ENCODE results near the gene MPL. TPM values are rescaled to one million over a fixed set of nuclear protein-coding genes. Genes with fewer than 3 reads are reported as not detected.

The MPL gene
- total RNA-seq, 1 donor from 2014 or later, result not detected

DNA sequence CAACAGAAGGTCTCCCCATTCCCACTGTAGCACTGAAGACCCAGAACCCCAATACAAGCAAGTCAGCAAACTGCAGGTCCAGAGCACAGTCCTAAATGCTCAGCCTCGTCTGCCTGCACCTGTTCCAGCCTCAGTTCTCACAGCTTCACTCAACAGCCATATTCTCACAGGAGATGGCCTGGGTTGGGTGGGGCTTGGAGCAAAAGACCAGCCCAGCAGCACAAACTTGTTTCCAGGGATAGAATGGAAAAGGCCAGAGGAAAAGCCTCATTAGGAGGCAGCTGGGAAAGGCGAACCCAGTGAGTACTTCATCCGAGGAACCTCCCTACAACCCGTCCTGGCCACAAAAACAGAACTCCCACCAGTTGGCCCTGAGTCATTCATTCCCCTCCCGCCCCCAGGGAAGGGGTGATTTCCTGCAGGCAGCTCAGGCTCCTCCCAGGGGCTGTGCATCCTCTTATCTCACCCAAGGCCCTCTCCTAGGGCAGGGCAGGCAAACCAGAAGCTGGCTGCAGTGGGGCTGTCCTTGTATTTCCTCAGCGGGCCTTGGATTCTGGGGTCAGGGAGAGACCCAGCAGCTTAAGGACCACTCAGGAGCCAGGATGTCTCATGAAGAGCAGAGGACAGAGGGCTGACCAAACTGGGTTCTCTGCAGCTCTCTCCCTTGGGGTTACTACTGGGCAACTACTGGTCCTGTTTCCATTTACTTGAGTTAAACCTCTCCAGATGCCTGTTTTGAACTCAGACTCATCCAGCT is 7.4 kb upstream of the MPL start:
- Histone ChIP-seq H3K27ac (no peak overlapping the region), H3K9me3 (peaks cover 0 to 10% of the 10 kb centered on the region in 2 donors), H3K36me3 (no peaks in the 10 kb centered on the region), H3K4me3 (no peak overlapping the region), H3K27me3 (no peaks in the 10 kb centered on the region), H3K4me1 (no peaks in the 10 kb centered on the region)
- TF ChIP-seq, protein P1, sequence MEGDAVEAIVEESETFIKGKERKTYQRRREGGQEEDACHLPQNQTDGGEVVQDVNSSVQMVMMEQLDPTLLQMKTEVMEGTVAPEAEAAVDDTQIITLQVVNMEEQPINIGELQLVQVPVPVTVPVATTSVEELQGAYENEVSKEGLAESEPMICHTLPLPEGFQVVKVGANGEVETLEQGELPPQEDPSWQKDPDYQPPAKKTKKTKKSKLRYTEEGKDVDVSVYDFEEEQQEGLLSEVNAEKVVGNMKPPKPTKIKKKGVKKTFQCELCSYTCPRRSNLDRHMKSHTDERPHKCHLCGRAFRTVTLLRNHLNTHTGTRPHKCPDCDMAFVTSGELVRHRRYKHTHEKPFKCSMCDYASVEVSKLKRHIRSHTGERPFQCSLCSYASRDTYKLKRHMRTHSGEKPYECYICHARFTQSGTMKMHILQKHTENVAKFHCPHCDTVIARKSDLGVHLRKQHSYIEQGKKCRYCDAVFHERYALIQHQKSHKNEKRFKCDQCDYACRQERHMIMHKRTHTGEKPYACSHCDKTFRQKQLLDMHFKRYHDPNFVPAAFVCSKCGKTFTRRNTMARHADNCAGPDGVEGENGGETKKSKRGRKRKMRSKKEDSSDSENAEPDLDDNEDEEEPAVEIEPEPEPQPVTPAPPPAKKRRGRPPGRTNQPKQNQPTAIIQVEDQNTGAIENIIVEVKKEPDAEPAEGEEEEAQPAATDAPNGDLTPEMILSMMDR (IDR thresholded peaks at IDR 0.05), result no peak
- intact Hi-C loops (cut with DNase I), result no loop called here
- DNase-seq (ENCODE audit: low spot score in 2 of 2), result peak; percentile 25 to 70

DNA sequence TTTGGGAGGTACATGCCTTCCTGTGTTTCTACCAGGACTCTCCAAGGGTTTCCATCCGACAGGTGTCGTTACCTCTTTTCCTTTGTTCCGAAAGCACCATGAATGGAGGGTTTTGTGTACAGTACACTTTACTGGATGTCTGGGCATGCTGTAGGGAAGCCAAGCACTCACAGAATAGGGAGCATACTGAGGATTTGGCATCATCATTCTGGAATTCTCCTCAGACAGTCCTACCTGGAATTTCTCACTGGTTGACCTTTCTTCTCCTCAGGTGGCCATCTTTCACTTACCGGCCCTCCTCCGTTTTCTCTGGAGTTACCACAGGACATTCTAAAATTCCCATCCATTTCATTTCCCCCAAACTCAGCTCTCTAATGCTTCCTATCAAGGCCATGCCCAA is 5.9 kb upstream of the MPL start:
- no peak overlapping the region for H3K27ac ChIP-seq
- H3K36me3 ChIP-seq, result no peaks in the 10 kb centered on the region
- H3K9me3 ChIP-seq, result no peaks in the 10 kb centered on the region
- no peaks in the 10 kb centered on the region for H3K27me3 ChIP-seq
- no peaks in the 10 kb centered on the region for H3K4me1 ChIP-seq
- intact Hi-C loops (cut with DNase I), result no loop called here
- TF ChIP-seq, protein P1 (IDR thresholded peaks at IDR 0.05), result no peak
- no peak for DNase-seq (ENCODE audit: low spot score in 2 of 2)
- H3K4me3 ChIP-seq, result no peak overlapping the region

DNA sequence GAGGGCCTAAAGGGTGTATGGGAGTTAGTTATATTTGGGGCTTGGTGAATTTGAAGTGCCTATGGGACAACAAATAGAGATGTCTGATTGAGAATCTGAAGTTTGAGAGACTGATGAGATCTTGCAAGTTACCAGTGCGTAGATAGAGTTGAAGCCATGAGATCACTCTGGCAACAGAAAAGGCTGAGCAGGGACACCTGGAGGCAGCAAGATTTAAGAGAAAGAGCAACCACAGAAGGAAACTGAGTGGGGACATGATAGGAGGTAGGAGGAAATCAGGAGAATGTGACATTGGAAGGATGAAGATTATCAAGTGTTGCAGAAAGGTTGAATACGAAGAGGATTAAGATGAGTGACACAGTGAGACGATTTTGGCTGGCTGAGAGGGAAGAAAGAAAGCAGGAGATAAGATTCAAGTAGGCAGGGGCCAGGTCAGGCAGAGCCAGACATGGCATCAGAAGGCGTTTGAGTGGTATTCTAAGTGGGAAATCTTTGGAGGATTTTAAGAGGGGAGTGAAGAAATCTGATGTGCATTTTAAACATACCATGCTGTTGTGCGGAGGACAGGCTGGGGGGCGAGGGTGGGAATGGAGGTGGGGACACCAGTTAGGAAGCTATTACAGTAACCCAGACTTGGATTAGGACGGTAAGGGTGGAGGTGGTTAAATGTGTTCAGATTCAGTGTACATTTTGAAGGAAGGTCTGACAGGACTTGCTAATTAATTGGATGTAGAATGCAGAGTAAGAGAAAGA is 3.0 kb upstream of the MPL start:
- H3K4me1 ChIP-seq, result no peaks in the 10 kb centered on the region
- intact Hi-C loops (cut with DNase I), result no loop called here
- no peak for DNase-seq (ENCODE audit: low spot score in 2 of 2)
- H3K9me3 ChIP-seq, result no peaks in the 10 kb centered on the region
- TF ChIP-seq, protein P1 (IDR thresholded peaks at IDR 0.05), result no peak
- H3K36me3 ChIP-seq, result no peaks in the 10 kb centered on the region
- H3K27me3 ChIP-seq, result no peaks in the 10 kb centered on the region
- no peak overlapping the region for H3K27ac ChIP-seq
- no peak overlapping the region for H3K4me3 ChIP-seq

DNA sequence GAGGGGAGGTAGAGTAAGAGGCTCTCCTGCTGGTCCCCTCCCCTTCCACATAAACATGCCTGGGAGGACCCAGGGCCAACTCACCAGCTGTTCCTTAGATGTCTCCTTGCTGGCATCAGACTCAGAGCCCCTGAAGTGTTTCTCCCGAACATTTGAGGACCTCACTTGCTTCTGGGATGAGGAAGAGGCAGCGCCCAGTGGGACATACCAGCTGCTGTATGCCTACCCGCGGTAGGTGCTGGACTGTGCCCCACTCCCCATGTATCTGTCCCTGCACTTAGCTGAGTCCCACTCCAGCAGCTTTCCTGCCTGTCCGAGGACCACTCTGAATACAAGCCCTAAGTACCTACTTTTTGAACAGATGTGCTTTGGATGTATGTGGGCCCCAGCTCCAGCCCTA is 383 bp downstream of the MPL start:
- no peaks in the 10 kb centered on the region for H3K9me3 ChIP-seq
- no peaks in the 10 kb centered on the region for H3K27me3 ChIP-seq
- H3K4me3 ChIP-seq, result no peak overlapping the region
- H3K4me1 ChIP-seq, result no peaks in the 10 kb centered on the region
- no peak overlapping the region for H3K27ac ChIP-seq
- DNase-seq (ENCODE audit: low spot score in 2 of 2), result no peak
- TF ChIP-seq, protein P1 (IDR thresholded peaks at IDR 0.05), result no peak
- intact Hi-C loops (cut with DNase I), result no loop called here
- no peaks in the 10 kb centered on the region for H3K36me3 ChIP-seq

DNA sequence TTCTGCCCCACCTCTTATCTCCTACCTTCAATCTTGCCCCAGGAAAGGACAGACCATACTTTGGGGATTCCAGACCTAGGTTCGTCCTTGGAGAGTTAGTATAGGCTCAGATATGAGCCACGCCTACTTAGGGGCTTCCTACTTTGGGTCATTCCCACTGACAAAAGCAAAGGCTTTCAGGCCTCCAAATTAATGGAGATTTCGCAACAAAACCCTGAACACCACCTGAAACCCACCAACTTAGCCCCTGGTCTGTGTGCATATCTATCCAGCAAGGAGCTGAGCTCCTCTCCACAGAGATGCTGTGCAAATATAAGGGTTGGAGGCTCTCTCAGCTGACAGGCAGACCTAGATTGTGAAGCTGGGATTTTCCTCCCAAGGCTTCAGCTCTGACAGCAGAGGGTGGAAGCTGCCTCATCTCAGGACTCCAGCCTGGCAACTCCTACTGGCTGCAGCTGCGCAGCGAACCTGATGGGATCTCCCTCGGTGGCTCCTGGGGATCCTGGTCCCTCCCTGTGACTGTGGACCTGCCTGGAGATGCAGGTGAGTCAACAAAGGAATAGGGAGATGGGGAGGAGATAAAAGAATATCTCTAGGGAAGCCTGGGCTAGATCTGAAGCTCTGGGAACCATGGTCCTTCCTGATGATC is 2.1 kb downstream of the MPL start:
- Histone ChIP-seq H3K27ac (no peak overlapping the region), H3K4me1 (no peaks in the 10 kb centered on the region), H3K4me3 (no peak overlapping the region), H3K9me3 (no peaks in the 10 kb centered on the region), H3K27me3 (no peaks in the 10 kb centered on the region), H3K36me3 (no peaks in the 10 kb centered on the region)
- TF ChIP-seq, protein P1 (IDR thresholded peaks at IDR 0.05), result no peak
- intact Hi-C loops (cut with DNase I), result no loop called here
- no peak for DNase-seq (ENCODE audit: low spot score in 2 of 2)
